Caco-2 (cell line): ENCODE results near the gene MSL1. TPM values are rescaled to one million over a fixed set of nuclear protein-coding genes. Genes with fewer than 3 reads are reported as not detected.

Experiments
- BruUV-seq: library from RNA; stranded (reverse); fragments of 400-500 nt; replicated peaks from 2 replicates; lab custom pipeline; 2021; lab: Mats Ljungman, UMichigan
- CTCF ChIA-PET: fragments of 300-600 bp; sonication (Branson Sonifier 250); formaldehyde crosslinking; loops from one replicate; lab custom pipeline; 2022; ENCODE audit warnings: antibody characterized with exemption; lab: Charles Lee
- POLR2A ChIA-PET: fragments of 300-600 bp; sonication (Branson Sonifier 250); formaldehyde crosslinking; loops from one replicate; lab custom pipeline; 2022; ENCODE audit warnings: antibody characterized with exemption; lab: Charles Lee
- DNase-seq, 2 experiments: peaks; one replicate each; pipeline versions ENCODE4 v3.0.0 to v3.0.0-alpha.2; 2020 to 2022
- H3K27me3 ChIP-seq: replicated peaks from 2 replicates; pipeline ENCODE4 v1.6.0; 2011; ENCODE audit warnings: low read length; ENCODE audit not compliant: control insufficient read depth, insufficient read depth
- H3K36me3 ChIP-seq: 2 replicates; pipeline ENCODE4 v1.5.1; 2011; ENCODE audit warnings: low read length; ENCODE audit not compliant: control insufficient read depth, insufficient read depth
- H3K4me1 ChIP-seq: fragments of 250-450 bp; sonication (Bioruptor Pico); 2 replicates; pipeline ENCODE4 v1.5.1; 2020; ENCODE audit warnings: mild to moderate bottlenecking
- H3K4me3 ChIP-seq: 2 replicates; pipeline ENCODE4 v1.5.1; 2011; ENCODE audit warnings: low read depth, mild to moderate bottlenecking, control low read depth, low read length
- H3K9me3 ChIP-seq: fragments of 250-450 bp; sonication (Bioruptor Pico); 2 replicates; pipeline ENCODE4 v1.5.1; 2020; ENCODE audit warnings: mild to moderate bottlenecking, moderate library complexity
- H3K27ac Mint-ChIP-seq: one replicate; pipeline ENCODE4 v1.8.0; 2022; ENCODE audit warnings: mixed read lengths; ENCODE audit not compliant: unreplicated experiment
- H3K27me3 Mint-ChIP-seq: one replicate; pipeline ENCODE4 v1.8.0; 2022; ENCODE audit warnings: mixed read lengths; ENCODE audit not compliant: insufficient read depth, unreplicated experiment
- H3K36me3 Mint-ChIP-seq: one replicate; pipeline ENCODE4 v1.8.0; 2022; ENCODE audit warnings: mild to moderate bottlenecking, mixed read lengths; ENCODE audit not compliant: insufficient read depth, unreplicated experiment
- H3K4me1 Mint-ChIP-seq: one replicate; pipeline ENCODE4 v1.8.0; 2022; ENCODE audit warnings: low read depth, mixed read lengths; ENCODE audit not compliant: unreplicated experiment
- H3K4me3 Mint-ChIP-seq: one replicate; pipeline ENCODE4 v1.8.0; 2022; ENCODE audit warnings: mild to moderate bottlenecking, moderate library complexity, mixed read lengths; ENCODE audit not compliant: unreplicated experiment
- H3K9me3 Mint-ChIP-seq: one replicate; pipeline ENCODE4 v1.8.0; 2022; ENCODE audit warnings: mixed read lengths; ENCODE audit not compliant: unreplicated experiment
- intact Hi-C: fragments of 100-400 bp; cut with micrococcal nuclease; formaldehyde crosslinking; loops from one replicate; pipeline ENCODE4 v1.10.0; 2022; ENCODE audit not compliant: unreplicated experiment
- total RNA-seq: library from RNA; stranded (reverse); gene quantifications from 2 replicates; pipeline ENCODE4 v1.2.3, GENCODE V29; 2022
- TF ChIP-seq, protein P1 (sequence below), 2 experiments: fragments of 200-600 bp in 1 of 2; IDR thresholded peaks; 1 replicate in 1 of 2; 2 replicates in 1 of 2; pipeline versions ENCODE4 v1.5.1 to v1.8.0; 2011 to 2022; ENCODE audit warnings: antibody characterized with exemption in 1 of 2, control low read depth in 1 of 2, inconsistent platforms in 1 of 2, low read depth in 1 of 2, low read length in 1 of 2, mild to moderate bottlenecking in 1 of 2, moderate library complexity in 1 of 2; ENCODE audit not compliant: insufficient read depth in 1 of 2, severe bottlenecking in 1 of 2, unreplicated experiment in 1 of 2

MSL1 gene
- total RNA-seq, 1 experiment from 2014 or later, result 82.6 TPM

DNA sequence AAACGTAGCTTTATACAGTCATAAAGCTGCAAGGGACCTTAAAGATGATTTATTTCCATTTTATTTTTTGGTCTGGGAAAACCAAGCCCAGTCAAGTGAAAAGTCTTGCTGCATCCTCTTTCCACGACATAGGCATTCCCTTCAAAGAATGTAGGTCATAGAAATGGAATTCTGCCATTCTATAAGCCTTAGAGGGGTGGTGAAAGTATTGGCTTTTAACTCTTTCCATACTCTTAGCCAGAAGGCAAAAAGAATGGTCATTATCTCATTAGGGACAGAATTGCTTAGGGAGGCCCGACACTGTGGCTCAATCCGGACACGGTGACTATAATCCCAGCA is 7.9 kb upstream of the MSL1 start:
- ChIA-PET POLR2A (interaction anchor here (0.6 to 5.2 kb wide), 11 partner anchors 9 to 663 kb away, joined by 3 to 166 read pairs (median 6); partner anchors contain the start of genes CASC3, CDC6, MED1 and MED24), CTCF (interaction anchor here (0.6 to 5.9 kb wide), 29 partner anchors 10 to 419 kb away, joined by 3 to 136 read pairs (median 7); partner anchors contain the start of genes CASC3, CSF3, MED24 and MSL1)
- no peaks in the 10 kb centered on the region for H3K9me3 ChIP-seq
- TF ChIP-seq, protein P1, sequence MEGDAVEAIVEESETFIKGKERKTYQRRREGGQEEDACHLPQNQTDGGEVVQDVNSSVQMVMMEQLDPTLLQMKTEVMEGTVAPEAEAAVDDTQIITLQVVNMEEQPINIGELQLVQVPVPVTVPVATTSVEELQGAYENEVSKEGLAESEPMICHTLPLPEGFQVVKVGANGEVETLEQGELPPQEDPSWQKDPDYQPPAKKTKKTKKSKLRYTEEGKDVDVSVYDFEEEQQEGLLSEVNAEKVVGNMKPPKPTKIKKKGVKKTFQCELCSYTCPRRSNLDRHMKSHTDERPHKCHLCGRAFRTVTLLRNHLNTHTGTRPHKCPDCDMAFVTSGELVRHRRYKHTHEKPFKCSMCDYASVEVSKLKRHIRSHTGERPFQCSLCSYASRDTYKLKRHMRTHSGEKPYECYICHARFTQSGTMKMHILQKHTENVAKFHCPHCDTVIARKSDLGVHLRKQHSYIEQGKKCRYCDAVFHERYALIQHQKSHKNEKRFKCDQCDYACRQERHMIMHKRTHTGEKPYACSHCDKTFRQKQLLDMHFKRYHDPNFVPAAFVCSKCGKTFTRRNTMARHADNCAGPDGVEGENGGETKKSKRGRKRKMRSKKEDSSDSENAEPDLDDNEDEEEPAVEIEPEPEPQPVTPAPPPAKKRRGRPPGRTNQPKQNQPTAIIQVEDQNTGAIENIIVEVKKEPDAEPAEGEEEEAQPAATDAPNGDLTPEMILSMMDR (IDR thresholded peaks at IDR 0.05; ENCODE audit: insufficient read depth in 1 of 2, low read depth in 1 of 2, low read length in 1 of 2, severe bottlenecking in 1 of 2, unreplicated experiment in 1 of 2), result no peak
- H3K36me3 ChIP-seq, result no peaks in the 10 kb centered on the region; the same call in 1 of the 2 replicates
- Mint-ChIP-seq H3K4me3 (peak overlapping the region; percentile 83), H3K4me1 (peaks cover 71% of the 10 kb centered on the region), H3K9me3 (no peaks in the 10 kb centered on the region), H3K27me3 (no peaks in the 10 kb centered on the region), H3K27ac (peak overlapping the region; percentile 94), H3K36me3 (peaks cover 35% of the 10 kb centered on the region)
- peak overlapping the region; percentile 42 for H3K4me3 ChIP-seq
- BruUV-seq, result no TSS peak
- intact Hi-C loops, result loop anchor here (1.0 to 2.0 kb wide), 5 partner anchors 7 to 176 kb away; partner anchors contain the start of genes CASC3, MSL1 and RAPGEFL1
- DNase-seq, result no peak
- no peaks in the 10 kb centered on the region for H3K27me3 ChIP-seq
- peaks cover 67% of the 10 kb centered on the region for H3K4me1 ChIP-seq

DNA sequence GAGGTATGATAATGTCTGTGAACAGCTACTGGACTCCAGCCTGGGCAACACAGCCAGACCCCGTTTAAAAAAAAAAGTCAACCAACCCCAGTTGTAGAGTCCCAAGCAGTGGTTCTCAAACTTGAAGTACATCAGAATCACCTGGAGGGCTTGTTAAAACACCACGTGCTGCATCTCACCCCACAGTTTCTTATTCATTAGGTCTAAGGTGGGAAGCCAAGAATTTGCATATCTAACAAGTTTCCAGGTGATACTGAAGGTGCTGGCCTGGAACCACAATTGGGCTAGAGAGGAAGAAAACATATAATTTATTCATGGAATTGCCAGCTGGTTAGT is 6.7 kb upstream of the MSL1 start:
- no TSS peak for BruUV-seq
- TF ChIP-seq, protein P1 (IDR thresholded peaks at IDR 0.05; ENCODE audit: insufficient read depth in 1 of 2, low read depth in 1 of 2, low read length in 1 of 2, severe bottlenecking in 1 of 2, unreplicated experiment in 1 of 2), result no peak
- Mint-ChIP-seq H3K36me3 (peaks cover 35% of the 10 kb centered on the region), H3K27me3 (no peaks in the 10 kb centered on the region), H3K4me3 (no peak overlapping the region), H3K4me1 (peaks cover 63% of the 10 kb centered on the region), H3K27ac (peak overlapping the region; percentile 94), H3K9me3 (no peaks in the 10 kb centered on the region)
- no peaks in the 10 kb centered on the region for H3K27me3 ChIP-seq
- intact Hi-C loops, result no loop called here
- CTCF ChIA-PET, result interaction anchor here (0.6 to 5.9 kb wide), 6 partner anchors 12 to 102 kb away, joined by 3 to 136 read pairs (median 5); partner anchors contain the start of genes CASC3 and NR1D1
- peaks cover 62% of the 10 kb centered on the region for H3K4me1 ChIP-seq
- H3K36me3 ChIP-seq, result no peaks in the 10 kb centered on the region; the same call in 1 of the 2 replicates
- no peaks in the 10 kb centered on the region for H3K9me3 ChIP-seq
- H3K4me3 ChIP-seq, result no peak overlapping the region
- POLR2A ChIA-PET, result interaction anchor here (0.6 to 5.2 kb wide), 5 partner anchors 8 to 61 kb away, joined by 4 to 166 read pairs (median 39); partner anchors contain the start of genes CASC3, MED24, MSL1 and NR1D1
- no peak for DNase-seq

DNA sequence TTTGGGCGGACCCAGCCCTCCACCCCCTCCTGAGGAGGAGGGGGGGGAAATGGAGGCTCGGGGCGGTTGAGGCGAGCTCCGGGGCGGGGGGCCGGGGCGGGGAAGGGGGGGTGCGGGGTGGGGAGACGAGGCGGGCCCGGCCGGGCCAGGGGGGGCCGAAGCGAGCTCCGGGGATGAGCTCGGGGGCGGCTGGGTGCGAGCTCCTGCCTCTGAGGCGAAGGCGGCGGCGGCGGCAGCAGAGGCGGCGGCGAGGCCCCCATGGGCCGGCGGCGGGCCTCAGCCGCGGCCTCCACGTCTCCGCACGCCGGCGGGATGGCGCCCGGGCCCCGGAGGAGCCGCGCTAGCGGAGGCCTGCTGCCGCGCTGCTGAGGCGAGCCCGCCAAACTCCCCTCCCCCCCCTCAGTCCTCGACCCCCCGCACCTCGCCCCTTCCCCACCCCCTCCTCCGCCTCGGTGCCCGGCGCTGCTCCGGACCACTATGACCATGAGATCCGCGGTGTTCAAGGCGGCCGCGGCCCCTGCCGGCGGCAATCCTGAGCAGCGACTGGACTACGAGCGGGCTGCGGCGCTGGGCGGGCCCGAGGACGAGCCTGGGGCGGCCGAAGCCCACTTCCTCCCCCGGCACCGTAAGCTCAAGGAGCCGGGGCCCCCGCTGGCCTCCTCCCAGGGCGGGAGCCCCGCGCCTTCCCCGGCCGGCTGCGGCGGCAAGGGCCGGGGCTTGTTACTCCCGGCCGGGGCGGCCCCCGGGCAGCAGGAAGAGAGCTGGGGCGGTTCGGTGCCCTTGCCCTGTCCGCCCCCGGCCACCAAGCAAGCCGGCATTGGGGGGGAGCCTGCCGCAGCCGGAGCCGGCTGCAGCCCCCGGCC is 596 bp downstream of the MSL1 start:
- Mint-ChIP-seq H3K9me3 (no peaks in the 10 kb centered on the region), H3K27ac (no peak overlapping the region), H3K4me3 (peak overlapping the region; percentile 97), H3K36me3 (peaks cover 51% of the 10 kb centered on the region), H3K4me1 (peaks cover 29% of the 10 kb centered on the region), H3K27me3 (no peaks in the 10 kb centered on the region)
- Histone ChIP-seq H3K36me3 (peaks cover 3% of the 10 kb centered on the region), H3K4me1 (peaks cover 25% of the 10 kb centered on the region), H3K4me3 (peak overlapping the region; percentile 78), H3K27me3 (no peaks in the 10 kb centered on the region), H3K9me3 (no peaks in the 10 kb centered on the region)
- peak; percentile 57 to 70 for DNase-seq
- ChIA-PET POLR2A (interaction anchor here (0.6 to 3.2 kb wide), 6 partner anchors 9 to 22 kb away, joined by 4 to 56 read pairs (median 8); partner anchors contain the start of genes CASC3 and NR1D1), CTCF (interaction anchor here (0.6 to 4.5 kb wide), 6 partner anchors 9 to 51 kb away, joined by 3 to 63 read pairs (median 4); partner anchors contain the start of gene NR1D1)
- intact Hi-C loops, result no loop called here
- TF ChIP-seq, protein P1 (IDR thresholded peaks at IDR 0.05; ENCODE audit: insufficient read depth in 1 of 2, low read depth in 1 of 2, low read length in 1 of 2, severe bottlenecking in 1 of 2, unreplicated experiment in 1 of 2), result peak in 1 of 2 experiments; percentile 26
- no TSS peak for BruUV-seq
